22Rv1 (cell line): ENCODE measurements around the gene DCLK3.

Experiments used
- ZFX ChIP-seq: fragments of 450-650 bp; IDR thresholded peaks from 2 replicates; pipeline ENCODE4 v1.6.1; 2017; ENCODE audit warnings: antibody characterized with exemption, borderline replicate concordance
- TF ChIP-seq, protein P1 (sequence below): fragments of 450-650 bp; IDR thresholded peaks from 2 replicates; pipeline ENCODE4 v1.5.1; 2017; ENCODE audit warnings: mild to moderate bottlenecking

DNA sequence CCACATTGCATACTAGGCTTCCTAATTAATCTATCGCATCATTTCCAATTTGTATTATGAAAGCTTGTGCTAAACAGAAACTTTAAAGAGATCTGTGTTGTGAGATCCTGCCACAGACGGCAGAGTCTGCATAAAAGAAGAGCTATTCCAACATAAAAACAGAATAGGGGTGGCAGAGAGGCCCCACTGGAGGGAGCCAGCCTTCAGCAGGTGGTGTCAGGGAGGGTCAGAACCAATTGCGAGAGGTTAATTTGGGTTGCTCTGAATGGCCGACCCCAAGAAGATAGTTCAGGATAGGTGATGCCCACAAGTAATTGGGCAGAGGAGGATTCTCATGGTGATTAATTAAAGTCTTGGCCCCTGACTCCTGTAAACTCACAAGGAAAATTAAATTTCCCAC is 74.8 kb downstream of the DCLK3 start:
- TF ChIP-seq, protein P1, sequence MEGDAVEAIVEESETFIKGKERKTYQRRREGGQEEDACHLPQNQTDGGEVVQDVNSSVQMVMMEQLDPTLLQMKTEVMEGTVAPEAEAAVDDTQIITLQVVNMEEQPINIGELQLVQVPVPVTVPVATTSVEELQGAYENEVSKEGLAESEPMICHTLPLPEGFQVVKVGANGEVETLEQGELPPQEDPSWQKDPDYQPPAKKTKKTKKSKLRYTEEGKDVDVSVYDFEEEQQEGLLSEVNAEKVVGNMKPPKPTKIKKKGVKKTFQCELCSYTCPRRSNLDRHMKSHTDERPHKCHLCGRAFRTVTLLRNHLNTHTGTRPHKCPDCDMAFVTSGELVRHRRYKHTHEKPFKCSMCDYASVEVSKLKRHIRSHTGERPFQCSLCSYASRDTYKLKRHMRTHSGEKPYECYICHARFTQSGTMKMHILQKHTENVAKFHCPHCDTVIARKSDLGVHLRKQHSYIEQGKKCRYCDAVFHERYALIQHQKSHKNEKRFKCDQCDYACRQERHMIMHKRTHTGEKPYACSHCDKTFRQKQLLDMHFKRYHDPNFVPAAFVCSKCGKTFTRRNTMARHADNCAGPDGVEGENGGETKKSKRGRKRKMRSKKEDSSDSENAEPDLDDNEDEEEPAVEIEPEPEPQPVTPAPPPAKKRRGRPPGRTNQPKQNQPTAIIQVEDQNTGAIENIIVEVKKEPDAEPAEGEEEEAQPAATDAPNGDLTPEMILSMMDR = no peak
- TF ChIP-seq ZFX = no peak
